ENCODE measurements around the gene DCAF11. TPM values are rescaled to one million over a fixed set of nuclear protein-coding genes. Genes with fewer than 3 reads are reported as not detected.
A peak's percentile ranks its signal among the peaks of the same experiment; 100 is the strongest.

DCAF11 gene
- total and polyA plus RNA-seq, 2 of the 13 experiments (the other 11 are each of a cell fraction or from before 2014, with no cell fraction given), result 150 to 257 TPM

DNA sequence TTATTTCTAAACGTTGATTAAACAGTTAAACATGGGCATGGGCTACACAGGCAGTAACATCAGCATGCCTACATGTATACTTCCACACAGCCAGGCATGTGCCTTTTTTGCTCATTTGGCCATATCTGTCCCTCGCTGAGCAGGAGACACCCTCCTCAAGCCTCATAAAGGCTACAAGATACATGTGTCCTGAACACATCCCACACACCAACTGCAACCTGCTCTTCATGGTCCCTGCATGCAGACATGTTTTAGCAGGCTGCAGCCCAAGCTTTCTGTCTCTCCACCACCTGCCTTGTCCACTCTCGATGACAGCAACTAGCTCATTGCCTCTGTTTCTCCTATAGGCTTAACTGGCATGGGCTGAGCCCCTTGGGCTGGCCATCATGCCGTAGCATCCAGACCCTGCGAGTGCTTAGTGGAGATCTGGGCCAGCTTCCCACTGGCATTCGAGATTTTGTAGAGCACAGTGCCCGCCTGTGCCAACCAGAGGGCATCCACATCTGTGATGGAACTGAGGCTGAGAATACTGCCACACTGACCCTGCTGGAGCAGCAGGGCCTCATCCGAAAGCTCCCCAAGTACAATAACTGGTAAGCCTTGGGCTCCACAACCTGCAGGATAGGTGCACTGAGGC, 17.9 kb upstream of the DCAF11 start (continued):
- TF ChIP-seq SP2 (CRISPR knock-in tag; IDR thresholded peaks at IDR 0.05), result no peak
- no peak for TF ChIP-seq PCBP2 (optimal IDR thresholded peaks at IDR 0.05; ENCODE audit: low read depth, low read length, poor library complexity, severe bottlenecking)
- peak; percentile 65; the same call in 1 of the 2 replicates for TF ChIP-seq TARDBP (CRISPR knock-in tag; IDR thresholded peaks at IDR 0.05)
- TF ChIP-seq, protein P1, sequence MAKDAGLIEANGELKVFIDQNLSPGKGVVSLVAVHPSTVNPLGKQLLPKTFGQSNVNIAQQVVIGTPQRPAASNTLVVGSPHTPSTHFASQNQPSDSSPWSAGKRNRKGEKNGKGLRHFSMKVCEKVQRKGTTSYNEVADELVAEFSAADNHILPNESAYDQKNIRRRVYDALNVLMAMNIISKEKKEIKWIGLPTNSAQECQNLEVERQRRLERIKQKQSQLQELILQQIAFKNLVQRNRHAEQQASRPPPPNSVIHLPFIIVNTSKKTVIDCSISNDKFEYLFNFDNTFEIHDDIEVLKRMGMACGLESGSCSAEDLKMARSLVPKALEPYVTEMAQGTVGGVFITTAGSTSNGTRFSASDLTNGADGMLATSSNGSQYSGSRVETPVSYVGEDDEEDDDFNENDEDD (CRISPR knock-in tag; IDR thresholded peaks at IDR 0.05; ENCODE audit: borderline replicate concordance), result no peak
- TF ChIP-seq MED1 (CRISPR knock-in tag; IDR thresholded peaks at IDR 0.05), result peak; percentile 42; the same call in 1 of the 2 replicates
- no peak for TF ChIP-seq MED8 (CRISPR knock-in tag; IDR thresholded peaks at IDR 0.05; ENCODE audit: insufficient replicate concordance)
- TF ChIP-seq EHMT2 (IDR thresholded peaks at IDR 0.05; ENCODE audit: borderline replicate concordance, low read depth, low read length), result no peak
- peak; percentile 37 for TF ChIP-seq PHF8 (CRISPR knock-in tag; IDR thresholded peaks at IDR 0.05)
- TF ChIP-seq, protein P2, sequence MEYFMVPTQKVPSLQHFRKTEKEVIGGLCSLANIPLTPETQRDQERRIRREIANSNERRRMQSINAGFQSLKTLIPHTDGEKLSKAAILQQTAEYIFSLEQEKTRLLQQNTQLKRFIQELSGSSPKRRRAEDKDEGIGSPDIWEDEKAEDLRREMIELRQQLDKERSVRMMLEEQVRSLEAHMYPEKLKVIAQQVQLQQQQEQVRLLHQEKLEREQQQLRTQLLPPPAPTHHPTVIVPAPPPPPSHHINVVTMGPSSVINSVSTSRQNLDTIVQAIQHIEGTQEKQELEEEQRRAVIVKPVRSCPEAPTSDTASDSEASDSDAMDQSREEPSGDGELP (IDR thresholded peaks at IDR 0.05; ENCODE audit: borderline replicate concordance, low read depth), result no peak
- TF ChIP-seq ZNF644 (CRISPR knock-in tag; IDR thresholded peaks at IDR 0.05; ENCODE audit: low read depth), result no peak
- TF ChIP-seq MATR3 (CRISPR knock-in tag; IDR thresholded peaks at IDR 0.05), result no peak
- TF ChIP-seq NR2C2 (CRISPR knock-in tag; IDR thresholded peaks at IDR 0.05; ENCODE audit: borderline replicate concordance), result no peak
- TF ChIP-seq ZNF556 (CRISPR knock-in tag; IDR thresholded peaks at IDR 0.05; ENCODE audit: borderline replicate concordance), result no peak
- no peak for TF ChIP-seq ZSCAN25 (CRISPR knock-in tag; IDR thresholded peaks at IDR 0.05)
- TF ChIP-seq, protein P3, sequence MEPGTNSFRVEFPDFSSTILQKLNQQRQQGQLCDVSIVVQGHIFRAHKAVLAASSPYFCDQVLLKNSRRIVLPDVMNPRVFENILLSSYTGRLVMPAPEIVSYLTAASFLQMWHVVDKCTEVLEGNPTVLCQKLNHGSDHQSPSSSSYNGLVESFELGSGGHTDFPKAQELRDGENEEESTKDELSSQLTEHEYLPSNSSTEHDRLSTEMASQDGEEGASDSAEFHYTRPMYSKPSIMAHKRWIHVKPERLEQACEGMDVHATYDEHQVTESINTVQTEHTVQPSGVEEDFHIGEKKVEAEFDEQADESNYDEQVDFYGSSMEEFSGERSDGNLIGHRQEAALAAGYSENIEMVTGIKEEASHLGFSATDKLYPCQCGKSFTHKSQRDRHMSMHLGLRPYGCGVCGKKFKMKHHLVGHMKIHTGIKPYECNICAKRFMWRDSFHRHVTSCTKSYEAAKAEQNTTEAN (CRISPR knock-in tag; conservative IDR thresholded peaks at IDR 0.05), result no peak
- no peak for TF ChIP-seq SRF (IDR thresholded peaks at IDR 0.05; ENCODE audit: low read depth, low read length)
- TF ChIP-seq RXRB (CRISPR knock-in tag; IDR thresholded peaks at IDR 0.05; ENCODE audit: borderline replicate concordance), result no peak
- no peak for TF ChIP-seq GTF3A (CRISPR knock-in tag; conservative IDR thresholded peaks at IDR 0.05)
- TF ChIP-seq SNAI1 (CRISPR knock-in tag; IDR thresholded peaks at IDR 0.05; ENCODE audit: borderline replicate concordance), result no peak
- TF ChIP-seq, protein P4, sequence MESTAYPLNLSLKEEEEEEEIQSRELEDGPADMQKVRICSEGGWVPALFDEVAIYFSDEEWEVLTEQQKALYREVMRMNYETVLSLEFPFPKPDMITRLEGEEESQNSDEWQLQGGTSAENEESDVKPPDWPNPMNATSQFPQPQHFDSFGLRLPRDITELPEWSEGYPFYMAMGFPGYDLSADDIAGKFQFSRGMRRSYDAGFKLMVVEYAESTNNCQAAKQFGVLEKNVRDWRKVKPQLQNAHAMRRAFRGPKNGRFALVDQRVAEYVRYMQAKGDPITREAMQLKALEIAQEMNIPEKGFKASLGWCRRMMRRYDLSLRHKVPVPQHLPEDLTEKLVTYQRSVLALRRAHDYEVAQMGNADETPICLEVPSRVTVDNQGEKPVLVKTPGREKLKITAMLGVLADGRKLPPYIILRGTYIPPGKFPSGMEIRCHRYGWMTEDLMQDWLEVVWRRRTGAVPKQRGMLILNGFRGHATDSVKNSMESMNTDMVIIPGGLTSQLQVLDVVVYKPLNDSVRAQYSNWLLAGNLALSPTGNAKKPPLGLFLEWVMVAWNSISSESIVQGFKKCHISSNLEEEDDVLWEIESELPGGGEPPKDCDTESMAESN (CRISPR knock-in tag; conservative IDR thresholded peaks at IDR 0.05), result peak; percentile 37; the same call in 1 of the 2 replicates
- no peak for TF ChIP-seq ZNF546 (CRISPR knock-in tag; conservative IDR thresholded peaks at IDR 0.05)
- TF ChIP-seq HDAC6 (IDR thresholded peaks at IDR 0.05; ENCODE audit: low read depth, low read length), result no peak
- no peak for TF ChIP-seq HCFC1 (IDR thresholded peaks at IDR 0.05; ENCODE audit: low read depth, low read length)
- no peak for TF ChIP-seq ZNF253 (CRISPR knock-in tag; IDR thresholded peaks at IDR 0.05; ENCODE audit: borderline replicate concordance)
- TF ChIP-seq ZSCAN9 (CRISPR knock-in tag; IDR thresholded peaks at IDR 0.05; ENCODE audit: borderline replicate concordance), result no peak
- 0 out of 2 replicates have a peak, but pooled peaks have one; percentile 81 for TF ChIP-seq BORCS8-MEF2B (CRISPR knock-in tag; IDR thresholded peaks at IDR 0.05)
- TF ChIP-seq ZNF441 (CRISPR knock-in tag; IDR thresholded peaks at IDR 0.05; ENCODE audit: borderline replicate concordance), result no peak
